Measurements from ENCODE around the gene CAP2.

CAP2 gene

GRCh38 chr6:17392978-17393891 lies at the start of gene CAP2:
Gene CAP2, plus strand, starts transcription at chr6:17393595. Its CDS starts 27,961 bp downstream, at chr6:17421556.
- DNase-seq, result no peak

- no peak for DNase-seq
Measured at GRCh38 chr6:17347012-17347411, 46.4 kb upstream of the CAP2 start.

GRCh38 chr6:17349427-17349826 lies 44.0 kb upstream of the CAP2 start:
- no peak for DNase-seq

- DNase-seq, result no peak
Measured at GRCh38 chr6:17352302-17352701, 41.1 kb upstream of the CAP2 start.

GRCh38 chr6:17353440-17354175 lies 39.8 kb upstream of the CAP2 start:
- no peak for DNase-seq

GRCh38 chr6:17354700-17355403 lies 38.5 kb upstream of the CAP2 start:
- DNase-seq, result no peak

GRCh38 chr6:17355404-17355774 lies 38.0 kb upstream of the CAP2 start:
- no peak for DNase-seq

- DNase-seq, result no peak
Measured at GRCh38 chr6:17358515-17358914, 34.9 kb upstream of the CAP2 start.

- DNase-seq, result no peak
Measured at GRCh38 chr6:17360564-17360963, 32.8 kb upstream of the CAP2 start.

- no peak for DNase-seq
Measured at GRCh38 chr6:17361013-17361412, 32.4 kb upstream of the CAP2 start.

- no peak for DNase-seq
Measured at GRCh38 chr6:17365961-17366360, 27.4 kb upstream of the CAP2 start.

- DNase-seq, result no peak
Measured at GRCh38 chr6:17367868-17368267, 25.5 kb upstream of the CAP2 start.

- DNase-seq, result no peak
Measured at GRCh38 chr6:17381424-17382147, 11.8 kb upstream of the CAP2 start.

GRCh38 chr6:17385660-17386059 lies 7.7 kb upstream of the CAP2 start:
- no peak for DNase-seq

GRCh38 chr6:17388365-17388764 lies 5.0 kb upstream of the CAP2 start:
- no peak for DNase-seq

GRCh38 chr6:17389274-17389847 lies 4.0 kb upstream of the CAP2 start:
- no peak for DNase-seq

- no peak for DNase-seq
Measured at GRCh38 chr6:17390276-17390675, 3.1 kb upstream of the CAP2 start.

- DNase-seq, result no peak
Measured at GRCh38 chr6:17391976-17392375, 1.4 kb upstream of the CAP2 start.

- DNase-seq, result no peak
Measured at GRCh38 chr6:17393892-17394631, 667 bp downstream of the CAP2 start.

GRCh38 chr6:17395112-17395511 lies 1.7 kb downstream of the CAP2 start:
- no peak for DNase-seq

GRCh38 chr6:17396256-17396655 lies 2.9 kb downstream of the CAP2 start:
- no peak for DNase-seq

- DNase-seq, result no peak
Measured at GRCh38 chr6:17397764-17398194, 4.4 kb downstream of the CAP2 start.
